ENCODE results near the gene ZFAND2B.

- no peak for TF ChIP-seq PBX3 (IDR thresholded peaks at IDR 0.05)
- no peak for TF ChIP-seq CTCF (IDR thresholded peaks at IDR 0.05)
Measured at GRCh38 chr2:219223831-219224610, 17.4 kb downstream of the ZFAND2B start.

Measured in SK-N-SH (cell line).